HEK293 (cell line): ENCODE measurements around the gene ZNF326.

ENCODE experiments used
- HOXA7 ChIP-seq: sonication (generic); formaldehyde crosslinking; IDR thresholded peaks from 2 replicates; pipeline ENCODE4 v1.8.1; 2022; ENCODE audit warnings: missing genetic modification reagents, borderline replicate concordance
- KLF17 ChIP-seq: fragments of 450-650 bp; formaldehyde crosslinking; IDR thresholded peaks from 2 replicates; pipeline ENCODE4 v1.5.1; 2016; ENCODE audit warnings: missing biosample characterization, missing genetic modification characterization
- MYNN ChIP-seq: fragments of 450-650 bp; formaldehyde crosslinking; IDR thresholded peaks from 2 replicates; pipeline ENCODE4 v1.5.1; 2016; ENCODE audit warnings: missing biosample characterization, missing genetic modification characterization, borderline replicate concordance
- TRIM28 ChIP-seq: IDR thresholded peaks from 2 replicates; pipeline ENCODE4 v1.6.1; 2011; ENCODE audit warnings: low read length, control low read depth, borderline replicate concordance
- YY1 ChIP-seq: fragments of 450-650 bp; formaldehyde crosslinking; IDR thresholded peaks from 2 replicates; pipeline ENCODE4 v1.5.1; 2018; ENCODE audit warnings: missing biosample characterization, missing genetic modification characterization
- ZNF121 ChIP-seq: fragments of 450-650 bp; formaldehyde crosslinking; IDR thresholded peaks from 2 replicates; pipeline ENCODE4 v1.5.1; 2016; ENCODE audit warnings: missing biosample characterization, missing genetic modification characterization
- ZNF133 ChIP-seq: fragments of 450-650 bp; formaldehyde crosslinking; IDR thresholded peaks from 2 replicates; pipeline ENCODE4 v1.5.1; 2016; ENCODE audit warnings: missing biosample characterization, missing genetic modification characterization
- ZNF223 ChIP-seq: fragments of 450-650 bp; formaldehyde crosslinking; IDR thresholded peaks from 2 replicates; pipeline ENCODE4 v1.5.1; 2016; ENCODE audit warnings: missing biosample characterization, missing genetic modification characterization
- ZNF558 ChIP-seq: fragments of 450-650 bp; formaldehyde crosslinking; IDR thresholded peaks from 2 replicates; pipeline ENCODE4 v1.5.1; 2016; ENCODE audit warnings: missing biosample characterization, missing genetic modification characterization
- ZNF654 ChIP-seq: fragments of 450-650 bp; formaldehyde crosslinking; IDR thresholded peaks from 2 replicates; pipeline ENCODE4 v1.5.1; 2016; ENCODE audit warnings: low read depth, missing biosample characterization, missing genetic modification characterization
- ZNF776 ChIP-seq: fragments of 450-650 bp; formaldehyde crosslinking; IDR thresholded peaks from 2 replicates; pipeline ENCODE4 v1.5.0; 2017; ENCODE audit warnings: missing biosample characterization, missing genetic modification characterization, borderline replicate concordance

- TF ChIP-seq TRIM28 = no peak
- TF ChIP-seq MYNN (tag by site-specific recombination) = no peak
- no peak for TF ChIP-seq ZNF223 (tag by site-specific recombination)
- no peak for TF ChIP-seq ZNF558 (tag by site-specific recombination)
- no peak for TF ChIP-seq ZNF121 (tag by site-specific recombination)
- no peak for TF ChIP-seq ZNF133 (tag by site-specific recombination)
- TF ChIP-seq YY1 (tag by site-specific recombination) = no peak
- no peak for TF ChIP-seq ZNF776 (tag by site-specific recombination)
- TF ChIP-seq HOXA7 = no peak
- TF ChIP-seq KLF17 (tag by site-specific recombination) = no peak
- TF ChIP-seq ZNF654 (tag by site-specific recombination) = no peak
These were observed 42.2 kb upstream of the ZNF326 start for GRCh38 chr1:89952605-89953130.
